NCI-H510A treated with DMSO at 0.1 percent for 48 hours (cell line): Measurements from ENCODE around the gene TMSB15B.
"Not testable (repeated sequence)": the region's sequence is repeated elsewhere in the genome, so short reads cannot be mapped to it uniquely, and the experiment has no call there.

Experiments
- DNase-seq: peaks from one replicate; lab custom pipeline; 2025; lab: John Stamatoyannopoulos, UW

TMSB15B gene

DNA sequence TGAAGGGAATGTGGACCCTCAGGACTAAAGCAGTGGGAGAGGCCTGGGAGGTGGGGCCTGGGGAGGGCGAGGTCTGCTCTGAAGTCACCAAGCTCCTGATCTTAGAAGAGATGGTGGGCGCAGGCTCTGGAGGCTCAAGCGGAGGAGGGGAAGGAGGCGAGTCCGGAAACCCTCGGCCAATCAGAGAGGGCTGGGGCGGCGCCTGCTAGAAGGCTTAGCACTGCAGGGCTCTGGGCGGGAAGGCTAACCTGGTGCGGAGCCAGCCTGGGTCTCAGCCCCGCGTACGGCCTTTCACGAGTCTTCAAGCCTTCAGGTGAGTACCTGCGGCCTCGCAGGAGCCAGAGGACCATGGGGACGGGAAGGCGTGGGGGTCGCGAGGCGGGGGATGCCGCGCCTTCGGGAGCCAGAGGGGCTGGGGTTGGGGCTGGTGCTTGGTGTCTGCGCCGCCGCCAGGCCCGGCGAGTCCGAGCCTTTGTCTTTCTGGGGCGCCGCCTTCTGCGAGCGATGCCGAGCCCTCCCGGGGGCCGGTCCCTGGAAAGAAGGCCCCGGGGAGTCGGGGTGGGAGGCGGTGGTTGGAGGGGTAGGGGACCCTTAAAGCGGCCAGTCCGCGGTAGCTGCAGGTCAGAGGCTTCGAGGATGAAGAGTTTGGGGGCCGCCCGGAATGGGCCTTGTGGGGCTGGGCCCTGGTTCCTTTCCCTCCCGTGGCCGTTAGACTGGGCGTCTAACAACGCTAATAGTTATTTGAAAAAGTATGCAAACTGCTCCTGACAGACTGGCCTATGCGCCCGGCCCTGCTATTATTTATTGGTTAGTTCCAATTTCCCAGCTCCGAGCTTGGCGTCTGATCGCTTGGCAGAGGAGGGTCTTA is at the start of gene TMSB15B:
TSS of gene TMSB15B (plus strand) at position 217 of the 868 bp plus-strand sequence.
- DNase-seq, result not testable (repeated sequence)

DNA sequence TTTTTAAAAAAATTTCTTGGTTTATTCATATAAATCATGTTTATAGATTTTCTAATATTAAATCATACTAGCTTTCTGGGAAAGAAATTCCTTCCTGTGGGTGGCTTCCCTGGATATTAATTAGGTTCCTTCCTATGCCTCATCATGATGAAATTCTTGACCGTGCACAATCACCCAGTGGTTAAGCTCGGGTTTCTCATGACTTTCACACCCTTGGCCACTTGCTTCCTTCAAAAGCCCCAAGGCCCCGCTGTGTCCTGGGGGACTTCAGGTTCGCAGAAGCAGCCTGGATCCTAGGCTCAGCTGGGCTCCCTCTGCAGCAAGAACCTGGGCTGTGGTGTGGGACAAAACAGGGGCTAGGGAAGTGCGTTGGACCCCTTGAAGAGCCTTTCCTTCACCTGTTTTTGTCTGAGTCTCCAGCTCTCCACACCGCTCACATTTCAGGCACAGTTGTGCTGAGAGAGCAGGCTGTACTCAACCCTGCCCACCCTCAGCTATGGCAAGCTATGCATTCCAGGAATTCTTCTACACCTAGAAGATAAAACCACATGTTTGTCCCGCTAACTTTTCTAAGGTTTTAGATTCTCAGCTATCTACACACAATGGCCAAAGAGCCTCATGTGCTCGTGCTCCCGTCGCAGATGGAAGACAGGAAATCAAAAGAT is 48.9 kb upstream of the TMSB15B start:
- no peak for DNase-seq

DNA sequence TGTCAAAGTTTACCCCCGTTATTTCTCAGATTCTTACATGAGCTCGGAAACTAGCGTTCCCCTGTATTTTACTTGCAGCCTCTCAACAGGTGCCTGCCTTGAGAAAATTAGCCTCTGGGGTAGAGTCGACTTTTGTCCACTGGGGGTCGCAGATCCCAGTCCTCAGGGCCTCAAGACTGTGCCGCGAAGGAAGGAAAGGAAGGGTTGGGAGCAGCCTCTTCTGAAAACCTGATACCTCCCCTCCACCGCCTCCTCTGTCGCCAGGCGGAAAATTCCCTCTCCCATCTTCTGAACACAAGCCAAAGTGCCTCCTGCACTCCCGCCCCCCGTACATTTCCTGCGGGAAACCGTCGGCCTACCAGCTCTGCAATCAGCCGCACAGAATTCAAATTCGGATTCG is 44.4 kb upstream of the TMSB15B start:
- DNase-seq, result peak; percentile 64

DNA sequence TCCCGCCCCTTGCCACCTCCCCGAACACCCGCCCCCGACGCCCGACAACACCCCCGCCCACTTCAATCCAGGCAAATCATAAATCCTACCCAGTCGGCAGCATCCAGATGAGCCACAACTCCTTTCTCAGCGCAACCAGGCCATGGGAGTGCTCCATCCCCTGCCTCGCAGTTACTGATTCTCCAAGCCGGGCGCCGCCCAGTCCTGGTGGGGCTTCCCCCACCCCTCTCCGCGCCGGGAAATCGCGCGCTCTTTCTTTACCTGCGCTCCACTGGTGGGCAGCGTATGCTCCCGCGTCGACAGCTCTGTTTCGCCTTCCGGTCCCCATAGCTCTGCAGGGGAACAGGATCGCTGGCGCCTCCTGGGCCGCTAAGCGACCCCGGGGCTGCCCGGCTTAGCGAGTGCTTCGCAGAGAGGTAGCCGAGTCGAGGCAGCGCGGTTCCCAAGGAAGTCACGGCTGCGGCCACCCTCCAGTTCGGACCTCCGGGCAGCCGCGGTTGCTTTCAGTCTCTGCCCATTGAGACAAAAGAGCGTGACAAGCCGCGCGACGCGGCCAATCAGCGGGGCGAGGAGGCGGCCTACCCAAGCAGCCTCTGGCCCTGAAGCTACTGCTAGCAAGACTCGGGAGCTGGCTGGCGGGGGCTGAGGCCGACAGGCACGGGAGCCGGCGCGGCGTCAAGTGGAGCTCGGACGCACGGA is 43.7 kb upstream of the TMSB15B start:
- peak; percentile 50 for DNase-seq

DNA sequence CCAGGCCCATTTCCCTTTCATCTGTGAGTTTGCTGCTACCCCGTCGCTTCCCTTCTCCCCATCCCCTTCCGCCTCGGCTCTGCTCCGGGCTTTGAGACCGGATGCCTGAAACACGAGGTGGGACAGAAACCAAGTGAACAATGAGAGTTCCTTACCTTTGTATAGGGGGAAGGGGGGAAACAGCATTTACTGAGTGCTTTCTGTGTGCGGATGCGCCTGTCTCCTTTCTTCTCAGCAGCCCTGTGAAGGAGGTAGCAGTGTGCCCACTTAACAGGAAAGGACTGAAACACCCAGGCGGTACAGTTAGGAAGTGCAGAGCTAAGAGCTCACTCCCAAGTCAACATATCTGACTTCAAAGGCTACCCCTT is 43.2 kb upstream of the TMSB15B start:
- peak; percentile 37 for DNase-seq

DNA sequence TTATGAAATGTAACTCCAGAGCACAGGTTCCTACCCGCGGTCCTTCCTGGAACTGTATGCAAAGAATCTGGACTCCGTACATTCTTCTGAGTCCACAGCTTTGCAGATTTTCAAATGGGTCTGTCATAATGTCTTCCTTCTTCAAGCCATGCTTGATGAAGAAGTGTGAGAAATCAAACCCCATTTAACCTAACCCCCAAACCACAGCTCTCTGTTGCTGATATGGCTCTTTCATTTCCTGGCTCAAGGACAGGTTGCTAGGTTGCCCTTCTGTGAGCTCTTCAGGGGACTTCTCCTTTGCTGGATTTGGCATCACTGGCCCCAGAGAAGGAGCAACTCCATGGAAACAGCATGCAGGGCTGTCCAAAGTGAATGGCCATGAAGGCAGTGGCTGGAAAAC is 41.9 kb upstream of the TMSB15B start:
- DNase-seq, result not testable (repeated sequence)

DNA sequence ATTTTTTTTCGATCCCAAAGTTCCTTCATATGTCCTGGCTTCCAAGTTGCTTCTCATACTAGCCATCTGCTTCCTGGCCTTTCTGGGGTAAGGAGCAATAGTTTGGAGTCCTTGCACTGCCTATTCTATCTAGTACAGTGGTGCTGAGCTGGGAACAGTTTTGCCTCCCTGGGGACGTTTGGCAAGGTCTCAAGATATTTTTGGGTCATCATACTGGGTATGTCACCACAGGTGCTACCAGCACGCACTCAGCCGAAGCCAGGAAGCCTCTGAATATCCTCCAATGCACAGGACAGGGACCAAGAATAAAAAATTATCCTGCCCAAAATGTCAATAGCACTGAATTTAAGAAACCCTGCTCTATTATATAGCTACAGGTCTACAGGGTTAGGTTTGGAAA is 35.4 kb upstream of the TMSB15B start:
- no peak for DNase-seq

- no peak for DNase-seq
Observed at GRCh38 chrX:103927633-103928032, 34.8 kb upstream of the TMSB15B start.

DNA sequence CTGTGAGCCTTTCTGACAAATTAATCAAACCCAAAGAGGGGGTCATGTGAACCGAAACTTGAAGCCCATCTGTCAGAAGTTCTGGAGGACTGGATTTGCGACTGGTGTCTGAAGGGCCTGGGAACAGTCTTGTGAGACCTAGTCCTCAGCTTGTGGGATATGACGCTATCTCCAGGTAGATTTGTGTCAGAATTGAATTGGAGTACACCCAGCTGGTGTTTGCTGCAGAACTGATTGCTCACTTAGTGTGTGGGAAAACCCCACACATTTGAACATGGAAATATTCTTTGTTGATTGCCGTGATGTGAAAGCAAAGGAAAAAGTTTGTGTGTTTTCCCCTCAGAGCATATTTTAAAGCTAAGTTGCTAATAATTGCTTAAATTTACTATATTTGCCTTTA is 30.3 kb upstream of the TMSB15B start:
- DNase-seq, result no peak

DNA sequence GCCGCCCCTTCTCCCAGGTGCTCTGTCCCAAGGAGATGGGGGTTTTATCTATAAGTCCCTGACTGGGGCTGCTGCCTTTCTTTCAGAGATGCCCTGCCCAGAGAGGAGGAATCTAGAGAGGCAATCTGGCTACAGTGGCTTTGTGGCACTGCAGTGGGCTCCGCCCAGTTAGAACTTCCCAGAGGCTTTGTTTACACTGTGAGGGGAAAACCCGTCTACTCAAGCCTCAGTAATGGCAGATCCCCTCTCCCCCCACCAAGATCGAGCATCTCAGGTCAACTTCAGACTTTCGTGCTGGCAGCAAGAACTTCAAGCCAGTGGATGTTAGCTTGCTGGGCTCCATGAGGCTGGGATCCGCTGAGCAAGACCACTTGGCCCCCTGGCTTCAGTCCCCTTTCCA is 22.2 kb upstream of the TMSB15B start:
- DNase-seq, result not testable (repeated sequence)

DNA sequence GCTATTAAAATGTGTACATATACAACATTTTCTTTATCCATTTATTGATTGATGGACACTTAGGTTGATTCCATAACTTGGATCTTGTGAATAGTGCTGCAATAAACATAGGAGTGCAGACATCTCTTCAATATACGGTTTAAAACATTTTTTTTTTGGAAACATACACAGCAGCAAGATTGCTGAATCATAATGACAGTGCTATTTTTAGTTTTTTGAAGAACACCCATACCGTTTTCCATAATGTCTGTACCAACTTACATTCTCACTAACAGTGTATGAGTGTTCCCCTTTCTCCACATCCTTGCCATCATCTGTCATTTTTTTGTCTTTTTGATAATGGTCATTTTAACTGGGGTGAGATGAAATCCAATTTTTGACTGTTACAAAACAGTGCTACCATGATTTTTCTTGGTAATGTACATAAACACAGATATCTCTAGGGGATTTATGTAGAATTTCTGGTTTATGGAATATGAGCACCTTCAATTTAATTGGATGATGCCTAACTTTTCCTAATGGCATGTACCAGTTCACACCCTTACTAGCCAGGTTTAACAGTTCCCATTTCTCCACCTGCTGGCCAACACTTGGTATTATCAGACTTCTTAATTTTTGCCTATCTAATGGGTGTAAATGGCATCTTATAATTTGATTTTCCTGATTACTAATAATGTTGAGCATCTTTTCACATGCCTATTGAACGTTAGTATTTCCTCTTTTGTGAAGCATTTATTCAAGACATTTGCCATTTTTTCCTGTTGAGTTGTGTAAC is 21.0 kb upstream of the TMSB15B start:
- DNase-seq, result peak; percentile 3

DNA sequence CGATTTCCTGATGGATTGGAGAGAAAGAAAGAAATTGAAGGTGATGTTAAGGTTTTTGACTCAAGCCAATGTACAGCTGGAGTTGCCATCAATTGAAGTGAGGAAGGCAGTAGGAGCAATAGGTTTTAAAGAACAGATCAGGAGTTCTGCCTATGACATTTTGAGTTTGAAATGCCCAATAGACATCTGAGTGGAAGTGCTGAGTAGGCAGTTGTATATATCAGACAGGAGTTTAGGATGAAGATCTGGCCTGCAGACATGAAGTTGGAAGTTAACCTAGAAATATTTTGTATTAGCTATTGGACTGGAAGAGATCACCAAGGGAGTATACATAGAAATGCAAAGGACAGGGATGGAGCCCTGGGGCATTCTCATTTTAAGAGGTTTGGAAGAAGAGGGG is 12.9 kb upstream of the TMSB15B start:
- no peak for DNase-seq

DNA sequence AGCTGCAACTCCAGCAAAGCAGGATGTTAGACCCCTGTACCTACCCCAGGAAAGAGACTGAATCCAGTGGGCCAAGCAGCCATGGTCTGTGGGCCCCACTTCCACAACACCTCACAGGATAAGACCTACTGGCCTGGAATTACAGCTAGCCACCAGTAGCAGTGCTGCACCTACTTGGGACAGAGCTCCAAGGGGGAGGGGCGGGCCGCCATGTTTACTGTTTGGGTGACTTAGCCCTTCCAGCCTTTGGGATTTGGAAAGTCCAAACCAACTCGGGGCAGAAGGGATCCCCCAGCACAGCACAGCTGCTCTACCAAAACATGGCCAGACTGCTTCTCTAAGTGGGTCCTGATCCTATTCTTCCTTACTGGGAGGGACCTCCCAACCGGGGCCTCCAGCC is 9.1 kb upstream of the TMSB15B start:
- no peak for DNase-seq

DNA sequence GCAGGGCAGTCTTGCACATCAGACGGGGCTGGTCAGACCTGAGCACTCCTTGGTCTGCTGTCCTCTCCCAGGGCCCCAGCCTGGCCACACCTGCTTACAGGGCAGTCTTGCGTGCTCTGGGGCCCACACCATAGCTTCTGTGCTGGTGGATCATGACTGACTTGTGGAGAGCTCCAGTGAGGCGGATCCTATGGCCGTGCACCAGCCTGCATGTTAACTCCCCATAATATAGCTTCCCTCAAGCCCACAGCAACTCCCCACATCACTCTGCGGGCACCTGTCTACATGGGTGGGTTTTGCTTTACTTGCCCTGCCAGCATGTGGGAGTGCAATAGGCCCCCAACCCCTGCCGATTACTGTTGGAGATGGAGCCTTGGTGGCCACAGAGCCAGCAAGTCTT is 8.2 kb upstream of the TMSB15B start:
- no peak for DNase-seq

DNA sequence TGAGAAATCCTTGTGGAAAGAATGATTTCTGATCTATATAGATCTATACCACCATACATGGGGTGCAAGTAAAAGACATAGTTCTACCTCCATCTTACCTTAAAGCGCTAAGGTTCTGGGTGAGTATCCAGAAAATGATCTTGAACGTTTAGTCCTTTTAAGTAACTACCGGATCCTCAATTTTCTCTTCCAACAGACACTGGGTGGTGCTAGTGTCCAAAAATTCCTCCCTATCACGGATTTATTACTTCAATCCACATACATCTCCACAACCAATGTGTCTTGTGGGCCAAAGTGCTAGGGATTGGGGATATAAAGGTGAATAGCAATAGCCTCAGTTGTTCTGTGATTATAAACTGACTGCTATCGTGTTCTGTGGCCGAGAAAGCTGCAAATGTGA is 1.8 kb upstream of the TMSB15B start:
- not testable (repeated sequence) for DNase-seq

DNA sequence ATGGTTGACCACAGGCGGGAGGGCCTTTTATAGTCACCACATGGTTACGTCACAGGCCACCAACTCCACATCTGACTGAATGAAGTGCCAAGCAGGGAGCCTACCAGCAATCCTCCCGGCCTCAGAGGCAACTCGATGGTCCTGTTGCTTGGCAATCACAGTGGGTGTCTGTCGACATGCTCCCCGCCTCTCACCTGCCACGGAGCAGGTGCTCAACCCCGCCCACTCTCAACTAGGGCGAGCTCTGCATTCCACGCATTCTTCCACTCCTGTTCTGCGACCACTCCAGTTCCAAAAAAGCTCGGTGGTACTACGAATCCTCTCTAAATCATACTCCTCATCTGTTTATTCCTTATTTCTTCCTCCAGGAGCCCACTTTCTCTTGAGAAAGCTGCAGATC is 21.1 kb downstream of the TMSB15B start:
- not testable (repeated sequence) for DNase-seq

DNA sequence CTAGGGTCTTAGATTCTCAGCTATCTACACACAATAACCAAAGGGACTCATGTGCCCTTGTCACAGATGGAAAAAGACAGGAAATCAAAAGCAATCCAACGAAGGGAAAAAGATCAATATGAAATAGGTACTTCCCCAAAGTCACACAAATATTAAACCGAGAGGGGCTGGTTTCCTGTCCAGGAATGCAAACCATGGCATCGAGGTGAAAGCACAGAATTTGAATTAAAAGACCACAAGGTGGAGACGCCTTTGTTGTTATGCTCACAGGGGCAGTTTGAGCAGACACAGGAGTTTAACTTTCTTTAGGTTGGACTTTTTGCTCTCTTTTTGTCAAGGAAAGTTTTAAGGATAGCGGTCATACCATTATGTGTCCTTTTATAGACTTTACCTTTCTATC is 36.8 kb downstream of the TMSB15B start:
- DNase-seq, result no peak

DNA sequence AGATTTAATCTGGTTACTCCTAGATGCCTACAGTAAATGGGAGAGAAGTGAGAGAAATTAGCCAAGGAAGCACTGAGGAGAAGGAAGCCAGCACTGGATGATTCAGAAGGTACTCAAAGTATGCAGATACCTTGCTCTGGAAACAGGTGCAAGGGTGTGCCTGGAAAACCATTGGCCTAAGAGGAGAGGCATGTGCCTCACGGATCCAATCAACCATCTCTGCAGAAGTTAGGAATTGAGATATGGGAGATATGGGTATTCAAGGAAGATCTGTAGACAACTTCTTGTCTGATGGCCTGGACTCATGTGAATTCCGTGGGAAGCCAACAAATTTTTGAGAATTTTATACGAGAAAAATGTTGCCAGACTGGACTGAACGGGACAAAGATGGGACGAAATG is 46.4 kb downstream of the TMSB15B start:
- DNase-seq, result no peak

DNA sequence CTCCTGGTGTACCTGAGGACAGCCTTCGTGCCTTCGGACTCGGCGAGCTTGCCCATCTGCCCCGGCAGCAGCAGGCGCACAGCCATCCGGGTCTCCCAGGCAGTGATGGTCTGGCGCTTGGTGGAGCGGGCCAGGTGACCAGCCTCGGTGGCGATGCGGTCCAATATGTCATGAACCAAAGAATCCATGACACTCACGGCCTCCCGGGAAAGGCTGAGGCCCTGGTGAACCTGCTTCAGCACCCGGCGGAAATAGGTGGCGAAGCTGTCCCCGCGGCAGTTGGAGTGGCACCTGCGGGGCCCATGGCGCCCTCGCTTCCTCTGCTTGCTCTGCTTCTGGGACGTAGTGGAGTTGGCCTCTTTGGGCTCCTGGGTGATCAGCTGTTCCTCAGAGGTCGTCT is 50.7 kb downstream of the TMSB15B start:
- no peak for DNase-seq

- DNase-seq, result no peak
Observed at GRCh38 chrX:104013606-104014005, 51.2 kb downstream of the TMSB15B start, which contains the start of gene H2BW1. Gene H2BW1 (minus strand): TSS chrX:104013708. CDS start chrX:104013576, 132 bp downstream.

GRCh38 chrX:104015576-104015975 is 53.1 kb downstream of the TMSB15B start:
- not testable (repeated sequence) for DNase-seq
